Body of pancreas (tissue), 4 donors: Measurements from ENCODE around the gene FAM222B. TPM values are rescaled to one million over a fixed set of nuclear protein-coding genes. Genes with fewer than 3 reads are reported as not detected.
A peak's percentile ranks its signal among the peaks of the same experiment; 100 is the strongest.
"Not testable (repeated sequence)": the region's sequence is repeated elsewhere in the genome, so short reads cannot be mapped to it uniquely, and the experiment has no call there.

Source experiments
- ATAC-seq: fragments of 150-250 bp; one replicate; pipeline ENCODE4 v1.9.1; 2016
- DNase-seq, 4 donors: peaks; one replicate each; pipeline ENCODE4 v3.0.0-alpha.2; 2019
- H3K27ac ChIP-seq, 4 donors: fragments of 200-600 bp; sonication (generic); 1 replicate in 3 of 4; 2 replicates in 1 of 4; pipeline versions ENCODE4 v1.5.1 to v1.6.1; 2016 to 2019; ENCODE audit warnings: mild to moderate bottlenecking in 1 of 4, mixed read lengths in 1 of 4, moderate library complexity in 1 of 4
- H3K27me3 ChIP-seq, 2 donors: fragments of 200-600 bp; sonication (generic); one replicate each; pipeline ENCODE4 v1.6.0; 2016; ENCODE audit warnings: mild to moderate bottlenecking in 1 of 2
- H3K36me3 ChIP-seq, 2 donors: fragments of 200-600 bp; sonication (generic); replicated peaks in 1 of 2; 2 replicates each; pipeline ENCODE4 v1.5.1; 2016; ENCODE audit warnings: low read depth in 2 of 2; ENCODE audit not compliant: insufficient read depth in 1 of 2
- H3K4me1 ChIP-seq: fragments of 200-600 bp; sonication (generic); one replicate; pipeline ENCODE4 v1.6.0; 2016
- H3K4me3 ChIP-seq, 2 donors: fragments of 200-600 bp; sonication (generic); 1 replicate in 1 of 2; 2 replicates in 1 of 2; pipeline ENCODE4 v1.5.1; 2016 to 2019
- H3K9me3 ChIP-seq, 3 donors: fragments of 200-600 bp; sonication (generic); 1 replicate in 2 of 3; 2 replicates in 1 of 3; pipeline ENCODE4 v1.5.1; 2016
- CTCF ChIP-seq, 7 experiments: fragments of 450-650 bp in 4 of 7; fragments of 200-600 bp in 3 of 7; sonication (generic) in 3 of 7; IDR thresholded peaks; one replicate each; pipeline ENCODE4 v1.5.1; 2016 to 2019; ENCODE audit warnings: antibody characterized with exemption in 7 of 7
- POLR2A ChIP-seq, 3 donors: fragments of 450-650 bp; IDR thresholded peaks; one replicate each; pipeline ENCODE4 v1.6.1; 2016; ENCODE audit warnings: antibody characterized with exemption in 3 of 3, mild to moderate bottlenecking in 2 of 3
- WGBS, 2 donors: methylation state at CpG; one replicate each; pipeline ENCODE4 v1.1.5; 2017; 5-methylcytosine and 5-hydroxymethylcytosine counted together
- intact Hi-C: fragments of 100-400 bp; cut with DNase I; formaldehyde crosslinking; loops from one replicate; pipeline ENCODE4 v1.15.1; 2023
- total RNA-seq, 2 donors: library from RNA; depleted of rRNA; stranded (reverse); fragments of >200 nt; gene quantifications; one replicate each; pipeline ENCODE4 v1.1.0, GENCODE V29; 2016

Gene FAM222B
- total RNA-seq, 2 donors from 2014 or later, result 9.9 to 15.3 TPM

GRCh38 chr17:28854457-28855335 lies 12.1 kb upstream of the FAM222B start, which contains the start of gene ERAL1:
ERAL1 (plus strand) TSS chr17:28855016; CDS start chr17:28855035, 19 bp downstream.
- peak; percentile 98 for ATAC-seq
- H3K27ac ChIP-seq, result peak within 1 kb of the TSS; percentile 10 to 74 (median 47)
- WGBS, 2 donors, result 1 to 2% methylated on average over 35 to 40 of the region's 42 CpGs
- H3K27me3 ChIP-seq, result no peaks in the 10 kb centered on the region
- peak within 1 kb of the TSS; percentile 30 to 83 for H3K4me3 ChIP-seq
- TF ChIP-seq CTCF (IDR thresholded peaks at IDR 0.05) (no peak), POLR2A (IDR thresholded peaks at IDR 0.05) (peak; percentile 41 to 82 (median 80))
- no peaks in the 10 kb centered on the region for H3K9me3 ChIP-seq
- peak; percentile 83 to 91 (median 88) for DNase-seq
- peaks cover 8 to 9% of the 10 kb centered on the region in 2 donors for H3K36me3 ChIP-seq
- peaks cover 12% of the 10 kb centered on the region for H3K4me1 ChIP-seq
- intact Hi-C loops, result no loop called here

GRCh38 chr17:28853295-28853694 lies 10.7 kb upstream of the FAM222B start:
- Histone ChIP-seq H3K9me3 (no peaks in the 10 kb centered on the region), H3K4me1 (peaks cover 12% of the 10 kb centered on the region), H3K27ac (no peak overlapping the region), H3K27me3 (no peaks in the 10 kb centered on the region), H3K4me3 (no peak overlapping the region), H3K36me3 (peaks cover 1 to 5% of the 10 kb centered on the region in 2 donors)
- DNase-seq, result no peak
- TF ChIP-seq POLR2A (IDR thresholded peaks at IDR 0.05), result no peak
- no peak for TF ChIP-seq CTCF (IDR thresholded peaks at IDR 0.05)
- intact Hi-C loops, result no loop called here
- WGBS, 2 donors, result 88 to 95% methylated on average over 2 of the region's 2 CpGs
- no peak for ATAC-seq

GRCh38 chr17:28849281-28849680 lies 6.7 kb upstream of the FAM222B start:
- H3K4me1 ChIP-seq, result peaks cover 3% of the 10 kb centered on the region
- H3K4me3 ChIP-seq, result no peak overlapping the region
- H3K27ac ChIP-seq, result no peak overlapping the region
- intact Hi-C loops, result no loop called here
- no peak for ATAC-seq
- TF ChIP-seq POLR2A (IDR thresholded peaks at IDR 0.05), result no peak
- TF ChIP-seq CTCF (IDR thresholded peaks at IDR 0.05), result no peak
- 66 to 74% methylated on average over 5 of the region's 5 CpGs for WGBS, 2 donors
- H3K27me3 ChIP-seq, result no peaks in the 10 kb centered on the region
- no peak for DNase-seq
- H3K9me3 ChIP-seq, result no peaks in the 10 kb centered on the region
- H3K36me3 ChIP-seq, result no peaks in the 10 kb centered on the region

- DNase-seq, result peak in 3 of 4 donors; percentile 16 to 26 (median 18)
- peak in 3 of 7 experiments; percentile 6 to 23 (median 10) for TF ChIP-seq CTCF (IDR thresholded peaks at IDR 0.05)
- WGBS, 2 donors, result 74 to 81% methylated on average over 8 to 15 of the region's 15 CpGs
- H3K27me3 ChIP-seq, ATAC-seq, H3K9me3 ChIP-seq, H3K4me1 ChIP-seq, intact Hi-C loops, H3K4me3 ChIP-seq, H3K27ac ChIP-seq, H3K36me3 ChIP-seq: not testable (repeated sequence)
These were observed 6.1 kb upstream of the FAM222B start for GRCh38 chr17:28848667-28849066.

- H3K9me3 ChIP-seq, DNase-seq, H3K4me1 ChIP-seq, H3K27ac ChIP-seq, ATAC-seq, H3K36me3 ChIP-seq, H3K27me3 ChIP-seq, H3K4me3 ChIP-seq, intact Hi-C loops: not testable (repeated sequence)
- WGBS, 2 donors, result 83 to 85% methylated on average over 9 of the region's 9 CpGs
These were observed 4.1 kb upstream of the FAM222B start for GRCh38 chr17:28846699-28847098.
